ENCODE measurements around the gene KRT6B.

Gene KRT6B

DNA sequence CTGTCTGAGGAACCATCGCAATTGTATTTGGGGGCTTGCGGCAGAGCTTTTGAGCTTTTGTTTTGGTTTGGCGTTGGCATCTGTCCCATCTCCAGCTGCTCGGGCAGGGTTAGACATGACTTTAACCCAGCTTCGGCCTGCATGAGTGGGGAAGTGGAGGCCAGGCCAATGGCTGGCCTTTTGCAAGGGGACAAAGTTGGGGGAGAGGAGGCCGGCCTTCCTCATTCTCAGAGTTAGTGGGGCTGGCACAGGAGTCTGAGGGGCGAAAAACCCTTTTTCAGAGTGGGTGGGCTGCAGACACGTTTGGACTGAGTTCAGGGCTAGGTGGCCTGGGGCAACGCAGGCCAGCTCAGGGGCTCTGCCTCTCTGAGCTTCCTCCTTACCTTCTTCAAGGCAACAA is 51.0 kb downstream of the KRT6B start:
- Histone ChIP-seq H3K27me3 (ENCODE audit: insufficient read depth, low read length) (no peaks in the 10 kb centered on the region), H3K18ac (ENCODE audit: low read length) (no peak overlapping the region), H3K79me1 (ENCODE audit: low read length) (no peaks in the 10 kb centered on the region), H2AK5ac (ENCODE audit: low read length) (no peak overlapping the region), H3K4me3 (ENCODE audit: low read depth, low read length) (no peak overlapping the region), H4K12ac (ENCODE audit: low read depth, low read length) (no peak overlapping the region), H2AFZ (ENCODE audit: insufficient read depth, low read length, poor library complexity) (no peak overlapping the region), H3K9ac (ENCODE audit: low read length) (no peak overlapping the region), H2BK12ac (ENCODE audit: low read length) (no peak overlapping the region), H3K23ac (ENCODE audit: low read length) (no peak overlapping the region), H3K14ac (ENCODE audit: low read length) (no peak overlapping the region), H4K8ac (ENCODE audit: low read depth, low read length) (no peak overlapping the region), H3K36me3 (ENCODE audit: control insufficient read depth in 1 of 2, insufficient read depth in 2 of 2, low read length in 2 of 2) (no peaks in the 10 kb centered on the region), H3K4me1 (ENCODE audit: control insufficient read depth in 1 of 2, insufficient read depth in 2 of 2, low read length in 2 of 2) (no peaks in the 10 kb centered on the region), H3K4ac (ENCODE audit: low read depth, low read length) (no peak overlapping the region), H3K79me2 (ENCODE audit: control insufficient read depth, insufficient read depth, low read length, poor library complexity) (no peaks in the 10 kb centered on the region), H2BK120ac (ENCODE audit: insufficient read depth, low read length, poor library complexity) (no peak overlapping the region), H3K4me2 (ENCODE audit: low read length) (no peak overlapping the region), H3K9me3 (ENCODE audit: insufficient read depth, low read depth, low read length) (no peaks in the 10 kb centered on the region), H4K91ac (ENCODE audit: low read depth, low read length) (no peak overlapping the region), H2BK5ac (ENCODE audit: low read depth, low read length, poor library complexity) (no peak overlapping the region), H3K27ac (ENCODE audit: low read depth, low read length) (no peak overlapping the region)
- DNase-seq = no peak
- WGBS (ENCODE audit: extremely low coverage, insufficient coverage, insufficient read length) = no CpG with 5 or more reads among the region's 9 CpGs

DNA sequence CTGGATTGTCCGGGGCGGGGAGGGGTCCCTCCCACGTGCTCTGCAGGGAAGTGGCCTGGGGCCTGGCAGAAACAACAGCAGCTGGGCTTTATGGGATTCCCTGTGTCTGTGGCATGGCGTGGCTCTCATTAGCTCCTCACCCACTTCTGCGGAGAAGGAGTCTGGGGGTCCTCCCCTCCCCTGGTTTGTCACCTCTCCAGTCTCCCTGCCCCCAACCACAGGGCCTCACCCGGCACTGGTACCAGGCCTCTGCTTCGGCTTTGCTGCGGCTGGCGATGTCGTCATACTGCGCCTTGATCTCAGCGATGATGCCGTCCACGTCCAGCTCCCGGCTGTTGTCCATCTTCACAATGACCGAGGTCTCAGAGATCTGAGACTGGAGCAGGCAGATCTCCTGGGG is 52.2 kb downstream of the KRT6B start:
- H3K27me3 ChIP-seq (ENCODE audit: insufficient read depth, low read length) = no peaks in the 10 kb centered on the region
- H2BK120ac ChIP-seq (ENCODE audit: insufficient read depth, low read length, poor library complexity) = no peak overlapping the region
- no peaks in the 10 kb centered on the region for H3K4me1 ChIP-seq (ENCODE audit: control insufficient read depth in 1 of 2, insufficient read depth in 2 of 2, low read length in 2 of 2)
- no peak overlapping the region for H3K4me3 ChIP-seq (ENCODE audit: low read depth, low read length)
- H3K4ac ChIP-seq (ENCODE audit: low read depth, low read length) = no peak overlapping the region
- H3K14ac ChIP-seq (ENCODE audit: low read length) = no peak overlapping the region
- H3K18ac ChIP-seq (ENCODE audit: low read length) = no peak overlapping the region
- H4K8ac ChIP-seq (ENCODE audit: low read depth, low read length) = no peak overlapping the region
- no peaks in the 10 kb centered on the region for H3K36me3 ChIP-seq (ENCODE audit: control insufficient read depth in 1 of 2, insufficient read depth in 2 of 2, low read length in 2 of 2)
- H3K79me1 ChIP-seq (ENCODE audit: low read length) = no peaks in the 10 kb centered on the region
- H3K79me2 ChIP-seq (ENCODE audit: control insufficient read depth, insufficient read depth, low read length, poor library complexity) = no peaks in the 10 kb centered on the region
- no CpG with 5 or more reads among the region's 16 CpGs for WGBS (ENCODE audit: extremely low coverage, insufficient coverage, insufficient read length)
- H3K23ac ChIP-seq (ENCODE audit: low read length) = no peak overlapping the region
- no peak overlapping the region for H2BK5ac ChIP-seq (ENCODE audit: low read depth, low read length, poor library complexity)
- H4K12ac ChIP-seq (ENCODE audit: low read depth, low read length) = no peak overlapping the region
- H3K27ac ChIP-seq (ENCODE audit: low read depth, low read length) = no peak overlapping the region
- no peak overlapping the region for H3K4me2 ChIP-seq (ENCODE audit: low read length)
- H2BK12ac ChIP-seq (ENCODE audit: low read length) = no peak overlapping the region
- H3K9me3 ChIP-seq (ENCODE audit: insufficient read depth, low read depth, low read length) = no peaks in the 10 kb centered on the region
- no peak for DNase-seq
- H4K91ac ChIP-seq (ENCODE audit: low read depth, low read length) = no peak overlapping the region
- no peak overlapping the region for H2AK5ac ChIP-seq (ENCODE audit: low read length)
- H3K9ac ChIP-seq (ENCODE audit: low read length) = no peak overlapping the region
- no peak overlapping the region for H2AFZ ChIP-seq (ENCODE audit: insufficient read depth, low read length, poor library complexity)

DNA sequence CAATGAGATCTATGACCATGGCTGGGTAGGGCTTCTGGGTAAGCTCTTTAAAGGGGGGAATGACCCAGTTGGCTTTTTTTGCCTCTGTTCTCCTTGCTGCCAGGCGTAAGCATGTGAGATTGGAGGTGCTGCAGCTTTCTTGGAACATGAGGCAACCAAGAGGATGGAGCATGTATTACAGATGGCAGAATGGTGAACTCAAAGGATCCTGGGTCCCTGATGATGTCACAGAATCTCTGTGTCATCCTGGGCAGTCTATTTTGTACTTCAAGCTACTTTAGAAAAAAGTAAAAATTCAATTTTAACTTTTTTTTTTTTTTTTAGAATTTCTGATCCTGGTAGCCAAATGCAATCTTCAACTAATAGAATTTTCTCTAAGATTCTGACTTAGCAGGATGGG is 53.8 kb downstream of the KRT6B start:
- Histone ChIP-seq H3K14ac (ENCODE audit: low read length) (no peak overlapping the region), H3K4me3 (ENCODE audit: low read depth, low read length) (no peak overlapping the region), H2BK120ac (ENCODE audit: insufficient read depth, low read length, poor library complexity) (no peak overlapping the region), H3K18ac (ENCODE audit: low read length) (no peak overlapping the region), H4K12ac (ENCODE audit: low read depth, low read length) (no peak overlapping the region), H2AK5ac (ENCODE audit: low read length) (no peak overlapping the region), H3K9ac (ENCODE audit: low read length) (no peak overlapping the region), H3K27me3 (ENCODE audit: insufficient read depth, low read length) (no peaks in the 10 kb centered on the region), H3K79me2 (ENCODE audit: control insufficient read depth, insufficient read depth, low read length, poor library complexity) (no peaks in the 10 kb centered on the region), H3K79me1 (ENCODE audit: low read length) (no peaks in the 10 kb centered on the region), H2BK12ac (ENCODE audit: low read length) (no peak overlapping the region), H2AFZ (ENCODE audit: insufficient read depth, low read length, poor library complexity) (no peak overlapping the region), H2BK5ac (ENCODE audit: low read depth, low read length, poor library complexity) (no peak overlapping the region), H3K4me2 (ENCODE audit: low read length) (no peak overlapping the region), H3K36me3 (ENCODE audit: control insufficient read depth in 1 of 2, insufficient read depth in 2 of 2, low read length in 2 of 2) (no peaks in the 10 kb centered on the region), H3K27ac (ENCODE audit: low read depth, low read length) (no peak overlapping the region), H4K8ac (ENCODE audit: low read depth, low read length) (no peak overlapping the region), H4K91ac (ENCODE audit: low read depth, low read length) (no peak overlapping the region), H3K23ac (ENCODE audit: low read length) (no peak overlapping the region), H3K4ac (ENCODE audit: low read depth, low read length) (no peak overlapping the region), H3K4me1 (ENCODE audit: control insufficient read depth in 1 of 2, insufficient read depth in 2 of 2, low read length in 2 of 2) (no peaks in the 10 kb centered on the region), H3K9me3 (ENCODE audit: insufficient read depth, low read depth, low read length) (no peaks in the 10 kb centered on the region)
- WGBS (ENCODE audit: extremely low coverage, insufficient coverage, insufficient read length) = no CpG with 5 or more reads among the region's 1 CpG
- DNase-seq = no peak

DNA sequence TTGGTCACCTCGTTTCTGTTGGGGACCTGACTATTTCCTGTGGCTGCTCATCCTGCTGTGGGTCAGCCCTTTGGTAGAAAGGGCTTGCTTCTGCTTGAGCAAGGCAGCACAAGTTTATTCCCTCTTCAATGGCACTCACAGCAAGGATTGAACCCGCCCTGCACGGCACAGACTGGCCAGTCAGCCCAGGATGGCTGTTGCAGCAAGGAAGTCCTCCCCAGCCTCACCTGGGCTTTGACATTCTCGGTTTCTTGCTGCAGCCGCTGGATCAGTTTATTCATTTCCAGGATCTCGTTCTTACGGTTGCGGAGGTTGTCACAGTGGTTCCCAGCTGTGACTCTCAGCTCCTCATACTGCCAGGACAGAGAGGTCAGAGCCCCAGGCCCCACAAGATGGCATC is 55.3 kb downstream of the KRT6B start:
- Histone ChIP-seq H3K9me3 (ENCODE audit: insufficient read depth, low read depth, low read length) (no peaks in the 10 kb centered on the region), H3K79me1 (ENCODE audit: low read length) (no peaks in the 10 kb centered on the region), H3K79me2 (ENCODE audit: control insufficient read depth, insufficient read depth, low read length, poor library complexity) (no peaks in the 10 kb centered on the region), H3K18ac (ENCODE audit: low read length) (no peak overlapping the region), H3K23ac (ENCODE audit: low read length) (no peak overlapping the region), H2AK5ac (ENCODE audit: low read length) (no peak overlapping the region), H3K4me2 (ENCODE audit: low read length) (no peak overlapping the region), H3K36me3 (ENCODE audit: control insufficient read depth in 1 of 2, insufficient read depth in 2 of 2, low read length in 2 of 2) (no peaks in the 10 kb centered on the region), H3K4me1 (ENCODE audit: control insufficient read depth in 1 of 2, insufficient read depth in 2 of 2, low read length in 2 of 2) (no peaks in the 10 kb centered on the region), H2BK12ac (ENCODE audit: low read length) (no peak overlapping the region), H4K91ac (ENCODE audit: low read depth, low read length) (no peak overlapping the region), H3K27me3 (ENCODE audit: insufficient read depth, low read length) (no peaks in the 10 kb centered on the region), H3K9ac (ENCODE audit: low read length) (no peak overlapping the region), H2BK5ac (ENCODE audit: low read depth, low read length, poor library complexity) (no peak overlapping the region), H3K27ac (ENCODE audit: low read depth, low read length) (no peak overlapping the region), H3K4ac (ENCODE audit: low read depth, low read length) (no peak overlapping the region), H4K8ac (ENCODE audit: low read depth, low read length) (no peak overlapping the region), H2AFZ (ENCODE audit: insufficient read depth, low read length, poor library complexity) (no peak overlapping the region), H3K14ac (ENCODE audit: low read length) (no peak overlapping the region), H2BK120ac (ENCODE audit: insufficient read depth, low read length, poor library complexity) (no peak overlapping the region), H3K4me3 (ENCODE audit: low read depth, low read length) (no peak overlapping the region), H4K12ac (ENCODE audit: low read depth, low read length) (no peak overlapping the region)
- whole genome bisulfite sequencing (ENCODE audit: extremely low coverage, insufficient coverage, insufficient read length) = no CpG with 5 or more reads among the region's 8 CpGs
- DNase-seq = no peak
